PC-9 (cell line): ENCODE results near the gene GABRR3.

Source experiments
- CTCF ChIP-seq: fragments of 200-600 bp; sonication (generic); conservative IDR thresholded peaks from 2 replicates; pipeline ENCODE4 v1.6.1; 2017; ENCODE audit warnings: mixed run types, antibody characterized with exemption, mild to moderate bottlenecking, moderate library complexity
- EZH2 ChIP-seq: fragments of 200-600 bp; sonication (generic); IDR thresholded peaks from 2 replicates; pipeline ENCODE4 v1.8.0; 2017; ENCODE audit warnings: antibody characterized with exemption, low read depth

- TF ChIP-seq CTCF = peak; percentile 100
- TF ChIP-seq EZH2 = no peak
These were observed 11.9 kb downstream of the GABRR3 start for GRCh38 chr3:98022978-98023820.
